ENCODE data around the gene SEZ6L. TPM values are rescaled to one million over a fixed set of nuclear protein-coding genes. Genes with fewer than 3 reads are reported as not detected.

Gene SEZ6L
- total and polyA plus RNA-seq, 9 donors, result 0.10 to 0.32 (median 0.15) TPM; not detected in 3

- H3K4me3 ChIP-seq, result no peak overlapping the region
- no peaks in the 10 kb centered on the region for H3K27me3 ChIP-seq
- TF ChIP-seq EP300 (IDR thresholded peaks at IDR 0.05) (no peak), POLR2A (IDR thresholded peaks at IDR 0.05) (no peak), CTCF (IDR thresholded peaks at IDR 0.05) (no peak)
- no peaks in the 10 kb centered on the region for H3K36me3 ChIP-seq
- intact Hi-C loops (cut with DNase I), result no loop called here
- no peaks in the 10 kb centered on the region for H3K9me3 ChIP-seq
- no peak overlapping the region for H3K27ac ChIP-seq
- WGBS, 3 donors, result 5 to 13% (median 8%) methylated on average over 5 of the region's 5 CpGs
- DNase-seq, result no peak
- H3K4me1 ChIP-seq (ENCODE audit: insufficient read depth), result no peaks in the 10 kb centered on the region
Measured at GRCh38 chr22:26234296-26234695, 65.0 kb downstream of the SEZ6L start.

- Histone ChIP-seq H3K27ac (no peak overlapping the region), H3K4me3 (no peak overlapping the region), H3K4me1 (ENCODE audit: insufficient read depth) (no peaks in the 10 kb centered on the region), H3K36me3 (no peaks in the 10 kb centered on the region), H3K9me3 (no peaks in the 10 kb centered on the region), H3K27me3 (no peaks in the 10 kb centered on the region)
- intact Hi-C loops (cut with DNase I), result no loop called here
- no peak for DNase-seq
- WGBS, 3 donors, result 58 to 74% (median 60%) methylated on average over 11 of the region's 11 CpGs
- TF ChIP-seq CTCF (IDR thresholded peaks at IDR 0.05) (no peak), EP300 (IDR thresholded peaks at IDR 0.05) (no peak), POLR2A (IDR thresholded peaks at IDR 0.05) (no peak)
Measured at GRCh38 chr22:26235792-26236487, 66.7 kb downstream of the SEZ6L start.

GRCh38 chr22:26236991-26237390 is 67.7 kb downstream of the SEZ6L start:
- intact Hi-C loops (cut with DNase I), result no loop called here
- no peaks in the 10 kb centered on the region for H3K9me3 ChIP-seq
- no peak for DNase-seq

GRCh38 chr22:26238596-26238995 is 69.3 kb downstream of the SEZ6L start:
- 74 to 85% (median 75%) methylated on average over 3 of the region's 3 CpGs for WGBS, 3 donors
- Histone ChIP-seq H3K4me3 (no peak overlapping the region), H3K4me1 (ENCODE audit: insufficient read depth) (no peaks in the 10 kb centered on the region), H3K27ac (no peak overlapping the region), H3K27me3 (no peaks in the 10 kb centered on the region), H3K9me3 (no peaks in the 10 kb centered on the region), H3K36me3 (no peaks in the 10 kb centered on the region)
- DNase-seq, result no peak
- intact Hi-C loops (cut with DNase I), result no loop called here
- TF ChIP-seq CTCF (IDR thresholded peaks at IDR 0.05) (no peak), EP300 (IDR thresholded peaks at IDR 0.05) (no peak), POLR2A (IDR thresholded peaks at IDR 0.05) (no peak)

More at GRCh38 chr22:26236991-26237390, 67.7 kb downstream of the SEZ6L start:
- Histone ChIP-seq H3K27me3 (no peaks in the 10 kb centered on the region), H3K36me3 (no peaks in the 10 kb centered on the region), H3K4me1 (ENCODE audit: insufficient read depth) (no peaks in the 10 kb centered on the region), H3K4me3 (no peak overlapping the region), H3K27ac (no peak overlapping the region)
- no peak for TF ChIP-seq EP300 (IDR thresholded peaks at IDR 0.05)
- TF ChIP-seq POLR2A (IDR thresholded peaks at IDR 0.05), result no peak
- TF ChIP-seq CTCF (IDR thresholded peaks at IDR 0.05), result no peak
- 65 to 69% (median 66%) methylated on average over 6 of the region's 6 CpGs for WGBS, 3 donors

Measured in ovary (tissue), 9 donors.